ENCODE data around the gene EHD1.
A peak's percentile ranks its signal among the peaks of the same experiment; 100 is the strongest.

EHD1 gene

DNA sequence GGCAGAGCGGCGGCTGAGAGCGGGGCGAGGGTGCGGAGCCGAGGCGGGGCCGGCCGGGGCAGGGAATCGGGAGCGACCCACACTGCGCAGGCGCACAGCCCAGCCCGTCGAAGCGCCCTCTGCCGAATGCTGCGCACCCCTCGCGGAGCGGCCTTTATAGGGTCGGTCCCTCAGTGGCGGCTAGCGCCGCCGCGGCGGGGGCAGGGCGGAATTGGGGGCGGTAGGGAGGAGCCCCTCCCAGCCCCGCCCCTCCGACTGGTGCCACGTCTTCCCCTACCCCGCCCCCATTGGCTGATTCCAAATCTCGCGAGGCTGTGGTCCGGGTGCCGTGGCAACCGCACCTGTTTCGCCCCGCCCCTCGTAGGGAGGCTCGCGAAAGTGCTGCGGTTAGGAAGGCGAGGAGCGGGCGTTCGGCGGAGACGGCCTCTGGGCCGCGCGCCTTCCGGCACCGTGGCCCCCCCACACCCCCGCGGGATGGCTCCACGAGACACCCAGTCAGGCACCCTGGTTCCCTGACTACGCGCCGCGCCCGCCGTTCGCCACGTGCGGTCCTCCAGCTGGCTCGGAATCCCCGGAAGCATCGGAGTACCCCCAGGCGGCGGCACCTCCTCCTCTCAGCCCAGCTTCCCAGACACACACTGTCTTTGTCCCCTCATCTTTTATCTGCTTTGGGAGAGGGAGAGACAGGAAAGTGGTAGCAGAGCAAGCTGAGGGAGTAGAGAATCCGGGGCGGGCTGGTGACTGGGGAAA is at the start of gene EHD1:
Gene EHD1 (minus strand): TSS at position 128 of the 750 bp plus-strand sequence. CDS start 157 bp downstream, outside the sequence.
- DNase-seq (ENCODE audit: low spot score): peak; percentile 99

DNA sequence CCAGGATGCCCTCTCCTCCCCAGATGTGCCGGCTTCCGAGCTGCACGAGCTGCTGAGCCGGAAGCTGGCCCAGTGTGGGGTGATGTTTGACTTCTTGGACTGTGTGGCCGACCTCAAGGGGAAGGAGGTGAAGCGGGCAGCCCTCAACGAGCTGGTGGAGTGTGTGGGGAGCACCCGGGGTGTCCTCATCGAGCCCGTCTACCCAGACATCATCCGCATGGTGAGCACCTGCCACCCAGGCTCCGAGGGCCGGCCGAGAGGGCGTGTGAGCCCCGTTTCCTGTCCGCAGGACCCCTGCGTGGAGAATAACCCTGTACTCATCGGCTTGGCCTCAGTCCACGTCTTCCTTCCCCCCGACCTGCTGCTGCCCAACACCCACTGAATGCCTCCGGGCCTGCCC is 48.3 kb upstream of the EHD1 start:
- DNase-seq (ENCODE audit: low spot score): no peak

DNA sequence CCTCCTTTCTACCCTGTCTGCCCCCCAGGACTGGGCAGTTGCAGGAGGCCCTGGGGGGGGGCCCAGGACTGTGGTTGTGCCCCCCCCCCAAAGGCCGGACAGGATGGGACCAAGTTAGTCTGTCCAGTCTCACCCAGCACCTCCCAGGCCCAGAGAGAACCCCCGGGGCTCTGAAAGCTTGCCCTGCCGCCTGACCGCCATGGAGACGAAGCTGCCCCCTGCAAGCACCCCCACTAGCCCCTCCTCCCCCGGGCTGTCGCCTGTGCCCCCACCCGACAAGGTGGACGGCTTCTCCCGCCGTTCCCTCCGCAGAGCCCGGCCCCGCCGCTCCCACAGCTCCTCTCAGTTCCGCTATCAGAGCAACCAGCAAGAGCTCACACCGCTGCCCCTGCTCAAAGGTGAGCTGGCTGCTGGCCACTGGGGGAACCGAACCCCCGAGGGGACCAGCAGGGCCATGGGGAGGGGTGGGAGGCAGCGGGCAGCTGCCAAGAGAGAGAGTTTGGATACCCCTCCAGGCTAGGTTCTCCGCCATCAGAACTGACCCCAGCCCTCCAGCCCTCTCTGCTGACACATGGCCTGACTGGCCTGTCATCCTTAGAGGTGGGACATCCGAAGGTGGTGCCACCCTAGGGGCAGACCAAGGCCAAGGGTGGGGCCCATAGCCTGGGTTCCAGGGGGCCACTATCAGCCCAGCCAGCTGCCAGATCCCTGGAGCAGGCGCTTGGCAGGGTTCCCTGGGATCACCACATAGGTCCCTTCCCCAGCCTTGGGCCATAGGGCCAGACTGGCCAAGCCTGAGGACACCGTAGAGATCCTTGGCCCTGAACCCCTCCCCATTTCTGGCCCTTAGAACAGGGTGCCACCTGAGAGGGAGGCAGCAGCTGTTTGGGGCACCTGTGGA is 47.4 kb upstream of the EHD1 start:
- no peak for DNase-seq (ENCODE audit: low spot score)

DNA sequence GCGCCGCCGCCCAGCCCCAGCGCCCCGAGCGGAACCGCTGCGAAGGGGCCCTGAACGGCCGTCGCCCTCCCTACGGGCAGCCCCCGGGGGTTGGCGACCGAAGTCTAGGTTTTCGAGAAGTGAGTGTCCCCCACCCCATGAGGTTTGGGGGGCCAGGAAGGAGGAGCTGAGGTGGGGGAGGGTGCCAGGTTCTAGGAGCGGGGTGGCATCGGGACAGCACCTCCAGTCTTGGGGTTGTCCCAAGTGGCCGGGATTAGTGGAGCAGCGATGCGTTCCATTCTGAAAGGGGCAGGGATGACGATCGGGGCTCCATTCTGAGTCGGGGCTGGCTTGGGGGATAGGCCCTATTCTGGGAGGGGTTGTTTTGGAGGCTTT is 46.5 kb upstream of the EHD1 start:
- no peak for DNase-seq (ENCODE audit: low spot score)

DNA sequence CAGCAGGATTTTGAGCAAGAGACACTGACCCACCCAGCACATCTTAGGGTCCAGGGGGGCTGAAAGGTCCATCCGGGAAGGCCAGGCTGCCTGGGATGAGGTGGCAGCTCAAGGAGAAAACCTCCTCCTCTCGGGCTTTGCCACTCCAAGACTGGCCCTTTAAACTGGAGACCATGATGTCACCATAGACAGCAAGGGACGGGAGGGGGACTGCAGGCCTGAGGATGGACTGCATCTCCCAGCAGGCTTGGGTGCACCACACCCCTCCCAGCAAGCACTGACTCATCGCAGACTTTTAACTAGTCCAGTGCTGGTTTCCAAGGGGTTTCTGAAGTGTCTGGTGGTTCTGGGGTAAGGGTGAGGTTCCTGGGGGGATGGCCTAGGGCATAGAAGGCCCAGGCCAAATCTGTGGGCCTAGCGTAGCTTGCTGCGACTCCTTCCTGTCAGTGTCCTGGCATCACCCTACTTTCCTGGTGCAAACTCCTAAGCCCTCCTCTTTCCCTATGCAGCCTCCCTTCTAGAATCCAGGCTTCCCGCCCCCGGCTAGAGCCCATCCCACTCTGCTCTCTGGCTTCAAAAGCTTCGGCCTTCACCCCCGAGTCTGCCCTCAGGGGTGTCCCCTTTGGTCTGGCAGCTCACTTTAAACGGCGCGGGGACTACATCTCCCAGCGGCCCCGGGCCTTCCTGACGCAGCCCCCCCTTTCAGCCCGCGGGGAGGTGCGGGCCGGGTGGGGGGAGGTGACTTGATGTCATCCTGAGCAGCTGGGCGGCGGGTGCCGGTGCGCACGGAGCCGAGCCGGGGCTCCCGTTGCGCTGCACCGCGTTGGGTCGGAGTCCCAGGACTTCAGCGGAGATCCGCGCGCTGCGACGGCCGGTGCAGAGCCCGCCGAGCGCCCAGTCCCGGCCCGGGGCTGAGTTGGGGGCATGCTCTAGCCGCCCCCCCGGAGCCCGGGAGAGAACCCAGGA is 45.8 kb upstream of the EHD1 start, which contains the start of gene PPP2R5B:
Gene PPP2R5B (plus strand): TSS at position 746 of the 966 bp plus-strand sequence. CDS start 1,046 bp downstream, outside the sequence.
- peak; percentile 100 for DNase-seq (ENCODE audit: low spot score)

DNA sequence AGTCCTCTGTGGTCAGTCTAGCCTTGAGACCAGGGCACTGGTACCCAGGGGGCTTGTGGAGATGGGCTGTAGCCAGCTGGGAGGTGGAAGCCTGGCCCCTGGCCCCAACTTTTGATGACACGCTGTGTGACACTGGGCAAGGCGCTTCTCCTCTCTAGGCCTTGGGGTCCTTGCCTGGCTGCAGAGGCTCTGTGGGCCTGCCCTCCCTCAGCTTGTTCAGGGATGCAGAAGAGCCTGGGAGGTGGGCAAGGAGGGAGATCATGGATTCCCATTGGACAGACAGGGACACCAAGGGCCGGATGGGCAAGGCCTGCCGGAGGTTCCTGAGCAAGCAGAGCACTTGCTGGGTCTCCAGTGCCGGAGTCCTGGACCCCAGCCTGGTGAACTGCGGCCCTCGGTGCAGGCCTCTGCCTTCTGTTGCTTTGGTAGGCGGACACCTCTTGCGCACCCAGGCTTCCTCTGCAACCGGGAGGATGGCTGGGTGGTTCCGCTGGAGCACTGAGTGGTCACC is 44.8 kb upstream of the EHD1 start:
- no peak for DNase-seq (ENCODE audit: low spot score)

DNA sequence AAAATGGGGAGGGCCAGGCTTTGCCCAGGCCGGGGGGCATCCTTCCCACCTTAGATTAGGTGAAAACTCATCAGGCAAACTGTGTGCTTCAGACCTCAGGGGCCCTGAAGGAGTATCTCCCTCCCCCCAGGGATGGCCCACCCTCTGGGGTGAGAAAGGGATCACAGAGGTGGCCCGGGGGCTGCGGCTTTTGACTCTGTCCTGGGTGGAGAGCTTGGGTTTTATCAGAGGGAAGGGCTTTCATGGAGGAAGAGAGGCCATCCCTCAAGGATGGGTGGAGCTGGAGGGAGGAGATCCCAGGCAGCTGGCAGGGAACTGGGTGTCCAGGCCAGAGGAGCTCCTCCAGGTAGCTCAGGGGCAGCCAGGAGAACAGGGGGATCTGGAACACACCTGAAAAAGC is 43.0 kb upstream of the EHD1 start:
- no peak for DNase-seq (ENCODE audit: low spot score)

DNA sequence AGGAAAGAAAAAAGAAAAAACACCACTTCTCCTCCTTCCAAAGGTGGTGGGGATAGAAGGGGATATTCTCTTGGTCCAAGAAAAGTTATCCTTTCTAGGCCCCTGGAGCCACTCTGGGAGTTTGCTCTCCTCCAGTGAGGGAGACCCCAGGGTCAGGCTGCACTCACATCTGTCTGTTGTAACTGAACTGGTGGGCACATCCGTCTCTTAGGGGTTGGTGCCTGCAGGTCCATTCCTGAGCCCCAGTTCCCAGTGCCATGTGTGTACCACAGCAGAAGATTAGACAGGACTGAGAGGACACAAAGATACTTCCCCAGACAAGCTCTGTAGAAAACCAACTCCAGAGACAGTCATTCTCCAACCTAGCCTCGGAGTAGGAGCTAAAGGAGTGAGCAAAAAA is 41.7 kb upstream of the EHD1 start:
- no peak for DNase-seq (ENCODE audit: low spot score)

DNA sequence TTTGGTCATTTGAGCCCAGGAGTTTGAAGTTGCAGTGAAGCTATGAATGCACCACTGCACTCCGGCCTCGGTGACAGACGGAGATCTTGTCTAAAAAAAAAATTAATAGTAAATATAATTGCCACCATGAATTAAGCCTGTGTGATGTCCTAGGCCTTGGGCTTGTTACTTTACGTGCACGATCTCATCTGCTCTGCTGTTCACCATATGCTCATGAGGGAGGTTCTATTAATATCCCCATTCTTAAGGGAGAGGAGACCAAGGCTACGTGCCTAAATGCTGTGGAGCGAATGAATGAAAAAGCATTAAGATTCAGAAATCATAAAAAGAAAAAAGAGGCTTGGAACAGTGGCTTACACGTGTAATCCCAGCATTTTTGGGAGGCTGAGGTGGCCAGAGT is 41.2 kb upstream of the EHD1 start:
- peak; percentile 49 for DNase-seq (ENCODE audit: low spot score)

DNA sequence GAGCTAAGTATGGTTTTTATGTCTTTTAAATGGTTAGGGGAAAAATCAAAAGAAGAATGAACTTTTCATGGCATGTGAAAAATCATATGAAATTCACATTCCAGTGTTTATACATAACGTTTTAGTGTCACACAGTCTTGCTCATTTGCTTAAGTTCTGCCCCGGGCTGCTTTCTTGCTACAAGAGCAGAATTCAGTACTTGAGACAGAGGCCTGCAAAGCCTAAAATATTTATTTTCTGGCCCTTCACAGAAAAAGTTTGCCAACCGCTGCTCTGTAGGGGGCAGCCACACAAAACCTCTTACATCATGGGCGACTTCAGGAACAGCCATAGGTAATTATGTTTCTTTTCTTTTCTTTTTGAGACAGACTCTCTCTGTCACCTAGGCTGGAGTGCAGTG is 39.6 kb upstream of the EHD1 start:
- DNase-seq (ENCODE audit: low spot score): no peak

DNA sequence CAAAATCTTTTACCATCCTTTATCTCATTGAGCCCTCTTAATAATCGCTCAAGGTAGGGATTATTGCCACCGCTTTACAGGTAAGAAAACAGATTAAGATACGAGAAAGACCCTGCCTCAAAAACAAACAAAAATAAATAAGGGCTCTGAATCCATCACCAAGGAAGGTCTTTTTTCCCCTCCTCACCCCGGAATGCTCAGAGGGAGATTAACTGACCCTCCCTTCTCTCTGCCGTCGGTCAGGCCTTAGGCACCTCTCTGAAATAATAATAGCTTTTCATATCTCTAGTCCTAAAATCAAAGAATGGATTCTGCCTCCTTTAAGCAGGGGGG is 39.2 kb upstream of the EHD1 start:
- no peak for DNase-seq (ENCODE audit: low spot score)

DNA sequence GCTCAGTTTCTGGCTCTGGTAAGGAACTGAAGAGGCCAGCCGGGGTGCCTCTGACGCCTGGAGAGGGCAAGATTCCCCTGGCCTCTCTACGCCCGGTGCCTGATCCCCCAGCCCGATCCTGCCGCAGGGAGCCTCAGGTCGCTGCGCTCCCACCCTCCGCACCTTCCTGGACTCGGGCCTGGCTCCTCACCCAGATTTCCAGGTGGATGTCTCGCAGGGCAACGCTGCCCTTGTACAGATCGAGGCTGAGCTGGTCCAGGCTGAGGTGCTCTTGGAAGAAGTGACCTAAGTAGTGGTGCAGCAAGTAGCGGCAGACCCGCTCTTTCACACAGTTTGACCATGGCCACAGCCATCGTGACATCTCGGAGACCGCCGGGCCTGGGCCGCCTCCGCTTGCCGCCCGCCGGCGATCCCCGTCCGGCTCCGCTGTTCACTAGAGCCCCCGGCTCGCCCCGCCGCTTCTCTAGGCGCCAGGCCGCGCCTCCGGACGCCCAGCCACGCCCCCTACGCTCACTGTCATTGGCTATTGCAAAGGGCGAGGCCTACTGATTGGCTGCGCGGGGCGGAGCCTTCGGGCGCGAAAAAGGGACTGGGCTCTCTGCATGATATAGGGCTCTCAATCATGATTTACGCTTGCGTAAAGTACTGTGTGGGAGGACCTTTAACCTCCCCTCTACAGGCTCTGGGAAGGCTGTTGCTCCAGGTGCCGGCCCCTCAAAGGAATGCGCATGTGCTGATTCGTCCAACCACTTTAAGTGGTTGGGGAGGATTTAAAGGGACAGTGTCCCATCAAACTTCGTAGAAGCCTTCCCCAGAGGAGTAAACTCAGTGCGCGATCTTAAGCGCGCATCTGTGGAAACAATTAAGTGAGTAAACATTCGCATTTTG is 38.6 kb upstream of the EHD1 start, which contains the start of gene ATG2A:
Gene ATG2A (minus strand): TSS at position 435 of the 888 bp plus-strand sequence. CDS start 74 bp downstream, at position 361.
- DNase-seq (ENCODE audit: low spot score): peak; percentile 99

DNA sequence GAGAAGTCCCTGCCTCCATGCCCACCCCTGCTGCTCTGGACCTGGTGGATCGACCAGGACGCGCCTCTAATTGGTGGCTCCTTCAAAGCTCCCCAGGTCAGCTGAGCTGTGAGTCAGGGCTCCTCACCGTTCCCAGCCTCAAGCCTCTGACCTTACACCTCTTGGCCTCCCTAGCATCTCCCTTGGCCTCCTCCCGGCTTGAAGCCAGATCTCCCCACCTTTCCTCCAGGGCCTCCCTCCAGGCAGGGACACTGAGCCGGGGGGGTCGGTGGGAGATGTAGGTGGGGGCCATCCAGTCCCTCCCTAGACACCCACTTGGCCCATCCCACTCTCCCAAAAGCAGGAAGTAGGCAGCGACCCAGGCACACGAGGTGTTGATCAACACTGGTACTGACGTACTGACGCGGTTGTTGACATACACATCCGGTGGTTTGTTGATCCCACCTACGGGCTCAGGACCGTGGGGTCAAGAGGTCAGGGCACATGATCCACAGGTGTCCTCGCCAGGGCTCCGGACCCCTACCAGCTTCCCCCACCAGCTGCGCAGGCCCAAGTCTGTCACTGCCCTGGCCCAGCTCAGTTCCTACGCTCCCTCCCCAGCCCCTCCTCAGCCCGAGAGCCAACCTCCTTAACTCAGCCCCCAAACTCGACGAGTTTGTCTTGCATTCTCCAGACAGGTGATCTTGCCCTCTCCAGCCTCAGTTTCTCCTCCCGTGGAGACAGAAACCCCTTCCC is 37.8 kb upstream of the EHD1 start:
- peak; percentile 26 for DNase-seq (ENCODE audit: low spot score)

DNA sequence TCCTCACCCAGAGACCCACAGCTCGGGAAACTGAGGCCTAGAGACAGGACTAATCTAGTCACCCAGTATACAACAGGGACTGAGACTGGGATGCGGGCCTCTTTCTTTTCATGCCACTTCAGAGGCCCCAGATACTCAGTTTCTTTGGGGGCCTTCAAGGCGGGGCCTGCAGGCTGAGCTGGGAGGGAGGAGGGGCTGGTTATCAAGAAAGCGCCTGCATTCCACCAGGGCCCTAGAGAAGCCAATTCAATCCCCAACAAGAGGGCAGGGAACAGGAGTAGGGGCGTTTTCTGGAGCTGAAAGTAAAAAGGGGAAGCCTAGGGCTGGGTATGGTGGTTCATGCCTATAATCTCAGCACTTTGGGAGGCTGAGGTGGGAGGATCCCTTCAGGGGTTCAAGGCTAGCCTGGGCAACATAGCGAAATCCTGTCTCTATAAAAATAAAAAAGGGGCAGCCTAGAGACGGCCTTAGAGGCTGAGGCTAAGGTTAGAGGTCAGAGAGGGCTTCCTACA is 37.0 kb upstream of the EHD1 start:
- DNase-seq (ENCODE audit: low spot score): no peak

DNA sequence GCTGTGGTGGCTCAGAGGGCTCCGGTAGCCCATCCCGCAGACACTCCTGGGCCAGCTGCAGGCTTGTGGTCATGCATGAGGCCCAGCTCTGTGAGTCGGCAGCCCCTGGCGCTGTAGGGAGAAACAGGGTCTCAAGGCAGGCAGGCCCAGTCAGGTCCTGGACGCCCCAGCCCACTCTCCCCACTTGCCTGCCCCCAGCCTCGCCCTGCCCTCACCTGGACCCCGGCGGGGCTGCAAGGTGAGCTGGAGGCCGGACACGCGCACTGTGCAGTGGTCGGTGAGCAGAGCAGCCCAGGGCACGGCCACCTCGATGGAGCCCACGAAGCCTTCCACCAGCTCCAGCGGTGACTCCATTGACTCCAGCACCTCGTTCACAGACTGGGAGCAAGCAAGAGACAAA is 35.7 kb upstream of the EHD1 start:
- DNase-seq (ENCODE audit: low spot score): no peak

DNA sequence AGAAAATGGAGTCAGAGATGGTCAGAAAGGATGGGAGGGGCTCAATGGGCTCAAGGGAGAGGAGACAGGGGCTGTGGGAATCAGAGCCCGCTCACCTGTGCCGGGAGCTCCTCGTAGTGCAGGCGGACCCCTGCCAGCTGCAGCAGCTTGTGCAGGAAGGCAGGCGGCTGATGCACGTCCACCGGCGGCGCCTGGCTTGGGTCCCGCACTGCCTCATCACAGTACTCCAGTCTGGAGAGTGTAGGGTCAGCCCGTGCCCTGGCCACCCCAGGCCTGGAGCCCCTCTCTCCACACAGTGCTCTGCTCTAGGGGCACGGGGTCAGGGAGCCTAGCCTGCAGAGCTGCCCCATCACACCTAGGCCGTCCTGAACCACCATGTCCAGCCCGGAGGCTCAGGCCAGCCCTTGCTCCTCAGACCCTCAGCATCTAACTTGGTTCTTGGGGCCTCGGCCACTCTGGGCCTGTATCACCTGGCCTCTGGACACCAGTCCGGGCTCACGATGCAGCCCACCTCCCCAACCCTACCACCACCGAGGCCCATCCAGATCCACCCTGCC is 34.8 kb upstream of the EHD1 start:
- DNase-seq (ENCODE audit: low spot score): no peak

DNA sequence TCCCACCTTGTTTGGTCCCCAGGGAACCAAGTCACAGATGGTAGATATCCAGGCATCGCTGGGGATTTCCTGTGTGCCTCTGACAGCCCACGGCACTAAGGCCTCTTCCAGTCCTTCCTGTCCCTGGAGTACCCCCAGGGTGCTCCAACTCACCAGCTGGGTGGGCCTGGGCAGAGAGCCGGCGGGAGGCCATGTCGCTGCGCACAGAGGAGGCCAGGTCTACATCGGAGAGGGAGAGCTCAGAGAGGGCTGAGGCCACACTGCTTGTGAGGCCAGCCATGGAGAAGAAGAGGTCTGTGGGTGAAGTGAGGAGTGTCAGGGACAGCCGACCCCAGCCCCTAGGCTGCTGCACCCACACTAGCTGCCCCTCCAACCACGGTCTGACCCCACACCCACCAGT is 33.3 kb upstream of the EHD1 start:
- no peak for DNase-seq (ENCODE audit: low spot score)

DNA sequence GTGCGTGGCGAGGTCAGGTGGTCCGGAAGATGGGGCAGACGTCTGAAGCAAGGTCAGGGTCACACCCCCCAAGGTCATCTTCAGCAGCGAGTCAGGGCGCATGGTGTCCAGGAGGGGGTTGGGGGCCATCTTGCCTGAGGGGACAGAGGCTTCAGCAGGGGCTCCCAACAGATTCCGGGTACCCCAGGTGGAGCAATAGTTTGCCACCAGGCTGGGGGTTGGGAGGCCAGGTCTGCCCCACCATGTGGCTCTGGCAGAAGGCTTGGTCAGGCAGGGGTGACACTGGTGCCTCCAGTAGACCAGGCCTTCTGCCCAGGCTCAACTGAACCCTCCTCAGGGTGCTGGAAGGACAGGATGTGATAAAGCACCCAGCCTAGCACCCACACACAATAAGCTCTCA is 32.7 kb upstream of the EHD1 start:
- DNase-seq (ENCODE audit: low spot score): no peak

DNA sequence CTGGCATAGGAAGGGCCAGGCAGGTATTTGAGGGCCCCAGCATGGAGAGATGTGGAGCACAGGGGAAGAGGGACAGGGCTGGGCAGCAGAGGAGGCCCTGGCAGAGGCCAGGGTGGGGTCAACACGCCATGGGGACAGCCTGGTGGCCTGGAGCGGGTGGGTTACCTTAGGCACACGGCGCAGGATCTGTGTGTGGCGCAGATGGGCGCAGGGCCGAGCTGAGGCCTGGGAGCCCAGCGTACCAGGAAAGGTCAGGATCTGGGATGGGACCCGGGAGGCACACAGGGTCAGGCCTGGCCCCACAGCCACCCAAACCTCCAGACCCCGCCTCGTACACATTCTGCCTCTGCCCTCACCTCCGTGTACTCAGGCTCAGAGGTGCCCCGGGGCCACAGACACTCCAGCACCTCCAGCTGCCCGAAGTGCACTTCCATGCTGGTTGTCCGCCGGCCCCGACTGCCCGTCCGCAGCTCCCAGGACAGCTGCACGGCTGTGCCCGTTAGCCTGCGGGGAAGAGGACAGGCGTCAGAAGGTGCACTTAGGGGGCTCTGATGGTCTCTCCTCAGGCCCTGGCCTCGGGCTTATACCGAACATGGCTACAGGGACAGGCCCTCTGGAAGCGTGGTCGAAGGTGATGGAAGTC is 32.2 kb upstream of the EHD1 start:
- no peak for DNase-seq (ENCODE audit: low spot score)

Data from Ammon's horn (tissue), 1 donor.